DND-41 (cell line): ENCODE data around the gene PEMT.

Source experiments
- ATAC-seq: fragments of 200-7000 bp; cut with Tn5 transposase; 3 replicates; pipeline ENCODE4 v1.9.1; 2021; ENCODE audit warnings: low read depth; ENCODE audit not compliant: insufficient read depth
- DNase-seq: peaks from one replicate; pipeline ENCODE4 v3.0.0-alpha.2; 2020
- H2AFZ ChIP-seq: 2 replicates; pipeline ENCODE4 v1.6.0; 2012; ENCODE audit warnings: low read depth, low read length
- H3K27ac ChIP-seq: 2 replicates; pipeline ENCODE4 v1.5.1; 2012; ENCODE audit warnings: low read length, inconsistent platforms
- H3K27me3 ChIP-seq: fragments of 200-600 bp; sonication (generic); 2 replicates; pipeline ENCODE4 v1.6.0; 2012; ENCODE audit warnings: low read length, mild to moderate bottlenecking, inconsistent platforms; ENCODE audit not compliant: insufficient read depth, poor library complexity
- H3K36me3 ChIP-seq: 2 replicates; pipeline ENCODE4 v1.5.1; 2012; ENCODE audit warnings: low read length, inconsistent platforms; ENCODE audit not compliant: insufficient read depth
- H3K4me1 ChIP-seq: 2 replicates; pipeline ENCODE4 v1.5.1; 2012; ENCODE audit warnings: mild to moderate bottlenecking, low read length; ENCODE audit not compliant: insufficient read depth
- H3K4me2 ChIP-seq: 2 replicates; pipeline ENCODE4 v1.6.0; 2012; ENCODE audit warnings: mild to moderate bottlenecking, moderate library complexity, low read length, inconsistent platforms; ENCODE audit not compliant: insufficient read depth
- H3K4me3 ChIP-seq, 2 experiments: fragments of 200-600 bp in 1 of 2; shearing (Covaris generic) in 1 of 2; 2 replicates each; pipeline ENCODE4 v1.5.1; 2012 to 2016; ENCODE audit warnings: inconsistent platforms in 2 of 2, low read length in 2 of 2, mild to moderate bottlenecking in 2 of 2, low read depth in 1 of 2, moderate library complexity in 1 of 2
- H3K79me2 ChIP-seq: 2 replicates; pipeline ENCODE4 v1.6.0; 2012; ENCODE audit warnings: low read length, inconsistent platforms; ENCODE audit not compliant: insufficient read depth
- H3K9ac ChIP-seq: 2 replicates; pipeline ENCODE4 v1.6.0; 2012; ENCODE audit warnings: low read depth, mild to moderate bottlenecking, inconsistent platforms, low read length, moderate library complexity
- H3K9me3 ChIP-seq: 2 replicates; pipeline ENCODE4 v1.5.1; 2012; ENCODE audit warnings: low read length, moderate library complexity, mild to moderate bottlenecking, inconsistent platforms; ENCODE audit not compliant: insufficient read depth, severe bottlenecking
- H4K20me1 ChIP-seq: 2 replicates; pipeline ENCODE4 v1.6.0; 2012; ENCODE audit warnings: low read length; ENCODE audit not compliant: insufficient read depth
- CTCF ChIP-seq: IDR thresholded peaks from 2 replicates; pipeline ENCODE4 v1.5.1; 2012; ENCODE audit warnings: borderline replicate concordance, low read length, moderate library complexity, mild to moderate bottlenecking; ENCODE audit not compliant: poor library complexity, severe bottlenecking; ENCODE audit errors: extremely low read depth
- EZH2 ChIP-seq: IDR thresholded peaks from 3 replicates; pipeline ENCODE4 v1.6.1; 2012; ENCODE audit warnings: borderline replicate concordance, low read depth, mild to moderate bottlenecking, moderate library complexity, low read length, inconsistent platforms; ENCODE audit not compliant: severe bottlenecking

Gene PEMT

GRCh38 chr17:17485420-17485819 is 106.1 kb downstream of the PEMT start:
- no peak overlapping the region for H2AFZ ChIP-seq
- TF ChIP-seq EZH2 (no peak), CTCF (no peak)
- peaks cover 89% of the 10 kb centered on the region for H3K79me2 ChIP-seq
- peaks cover 38% of the 10 kb centered on the region for H4K20me1 ChIP-seq
- ATAC-seq (no peak), DNase-seq (no peak)
- no peak overlapping the region for H3K4me2 ChIP-seq
- H3K4me3 ChIP-seq, result no peak overlapping the region
- H3K9ac ChIP-seq, result no peak overlapping the region
- peaks cover 82% of the 10 kb centered on the region for H3K36me3 ChIP-seq
- H3K27me3 ChIP-seq, result no peaks in the 10 kb centered on the region
- H3K4me1 ChIP-seq, result peaks cover 49% of the 10 kb centered on the region
- no peaks in the 10 kb centered on the region for H3K9me3 ChIP-seq
- H3K27ac ChIP-seq, result peak overlapping the region; percentile 54

GRCh38 chr17:17484451-17484899 is 107.0 kb downstream of the PEMT start:
- H3K4me2 ChIP-seq, result peak overlapping the region; percentile 26; the same call in 1 of the 2 replicates
- ATAC-seq, result no peak

GRCh38 chr17:17481860-17482259 is 109.6 kb downstream of the PEMT start:
- no peak for TF ChIP-seq CTCF
- TF ChIP-seq EZH2, result no peak
- peaks cover 40% of the 10 kb centered on the region for H4K20me1 ChIP-seq
- H2AFZ ChIP-seq, result no peak overlapping the region
- peak overlapping the region in 1 of 2 experiments; percentile 16; a peak in 2 of 4 replicates for H3K4me3 ChIP-seq
- peaks cover 97% of the 10 kb centered on the region for H3K79me2 ChIP-seq
- peaks cover 67% of the 10 kb centered on the region for H3K36me3 ChIP-seq
- ATAC-seq, result no peak
- H3K9me3 ChIP-seq, result no peaks in the 10 kb centered on the region
- peaks cover 80% of the 10 kb centered on the region for H3K4me1 ChIP-seq
- H3K4me2 ChIP-seq, result peak overlapping the region; percentile 78
- peak overlapping the region; percentile 88 for H3K27ac ChIP-seq
- peak overlapping the region; percentile 98; the same call in 1 of the 2 replicates for H3K9ac ChIP-seq
- DNase-seq, result no peak
- no peaks in the 10 kb centered on the region for H3K27me3 ChIP-seq

More at GRCh38 chr17:17484451-17484899, 107.0 kb downstream of the PEMT start:
- H3K4me3 ChIP-seq, result no peak overlapping the region
- no peak for TF ChIP-seq EZH2
- TF ChIP-seq CTCF, result peak; percentile 9
- DNase-seq, result no peak
- H3K9ac ChIP-seq, result 0 out of 2 replicates have a peak overlapping the region, but pooled peaks have one; percentile 2
- H2AFZ ChIP-seq, result no peak overlapping the region
- peaks cover 42% of the 10 kb centered on the region for H4K20me1 ChIP-seq
- no peaks in the 10 kb centered on the region for H3K27me3 ChIP-seq
- peaks cover 77% of the 10 kb centered on the region for H3K36me3 ChIP-seq
- peak overlapping the region; percentile 68 for H3K27ac ChIP-seq
- peaks cover 91% of the 10 kb centered on the region for H3K79me2 ChIP-seq
- peaks cover 58% of the 10 kb centered on the region for H3K4me1 ChIP-seq
- no peaks in the 10 kb centered on the region for H3K9me3 ChIP-seq

GRCh38 chr17:17480593-17481148 is 110.8 kb downstream of the PEMT start:
- TF ChIP-seq CTCF (no peak), EZH2 (no peak)
- Histone ChIP-seq H3K9me3 (no peaks in the 10 kb centered on the region), H3K4me3 (peak overlapping the region in 1 of 2 experiments; percentile 89; a peak in 2 of 4 replicates), H3K79me2 (peaks cover 88% of the 10 kb centered on the region), H3K9ac (peak overlapping the region; percentile 98), H3K36me3 (peaks cover 59% of the 10 kb centered on the region), H2AFZ (no peak overlapping the region), H3K4me2 (peak overlapping the region; percentile 78), H4K20me1 (peaks cover 38% of the 10 kb centered on the region), H3K27me3 (no peaks in the 10 kb centered on the region), H3K4me1 (peaks cover 84% of the 10 kb centered on the region), H3K27ac (peak overlapping the region; percentile 88)
- ATAC-seq (peak; percentile 62), DNase-seq (peak; percentile 48)
